GM13976 (cell line): Measurements from ENCODE around the gene ZNRF3.

ENCODE experiments used
- DNase-seq: peaks from one replicate; pipeline ENCODE4 v3.0.0; 2012; ENCODE audit warnings: low spot score
- CTCF ChIP-seq: IDR thresholded peaks from 2 replicates; pipeline ENCODE4 v1.5.1; 2012; ENCODE audit warnings: borderline replicate concordance, mild to moderate bottlenecking; ENCODE audit not compliant: insufficient read depth; ENCODE audit errors: extremely low read depth, missing control alignments, control extremely low read depth
- in situ Hi-C: fragments of 300-500 bp; cut with MboI; formaldehyde crosslinking; loops from one replicate; pipeline ENCODE4 v1.12.0; 2022; ENCODE audit warnings: low sequenced_read_pairs, mixed read lengths, inconsistent platforms; ENCODE audit not compliant: unreplicated experiment

ZNRF3 gene

GRCh38 chr22:28983788-28984441 lies 100.5 kb downstream of the ZNRF3 start:
- no peak for DNase-seq
- in situ Hi-C loops = no loop called here

GRCh38 chr22:28984482-28985158 lies 101.2 kb downstream of the ZNRF3 start:
- in situ Hi-C loops = no loop called here
- TF ChIP-seq CTCF = no peak
- no peak for DNase-seq

More at GRCh38 chr22:28983788-28984441, 100.5 kb downstream of the ZNRF3 start:
- no peak for TF ChIP-seq CTCF

GRCh38 chr22:28985581-28986290 lies 102.4 kb downstream of the ZNRF3 start:
- in situ Hi-C loops = no loop called here
- TF ChIP-seq CTCF = no peak
- DNase-seq = no peak

DNA sequence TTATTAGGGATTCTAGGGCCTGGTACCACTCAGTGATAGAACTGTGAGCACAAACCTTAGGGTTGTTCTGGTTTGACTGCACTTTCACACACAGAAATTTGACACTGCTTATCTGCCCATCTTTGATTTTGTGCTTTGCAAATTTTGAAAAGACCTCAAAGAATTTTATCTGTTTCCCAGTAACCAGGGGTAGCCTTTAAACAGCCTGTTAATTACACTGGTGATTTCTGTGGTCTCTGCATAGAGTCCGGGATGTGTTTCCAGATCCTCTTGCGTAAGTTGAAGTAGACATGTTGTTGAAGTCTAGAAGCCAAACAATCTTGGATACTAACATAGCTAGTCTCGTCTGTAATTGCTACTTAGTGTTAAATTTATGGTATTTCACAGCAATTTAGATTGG lies 103.0 kb downstream of the ZNRF3 start:
- TF ChIP-seq CTCF = no peak
- in situ Hi-C loops = no loop called here
- DNase-seq = no peak

DNA sequence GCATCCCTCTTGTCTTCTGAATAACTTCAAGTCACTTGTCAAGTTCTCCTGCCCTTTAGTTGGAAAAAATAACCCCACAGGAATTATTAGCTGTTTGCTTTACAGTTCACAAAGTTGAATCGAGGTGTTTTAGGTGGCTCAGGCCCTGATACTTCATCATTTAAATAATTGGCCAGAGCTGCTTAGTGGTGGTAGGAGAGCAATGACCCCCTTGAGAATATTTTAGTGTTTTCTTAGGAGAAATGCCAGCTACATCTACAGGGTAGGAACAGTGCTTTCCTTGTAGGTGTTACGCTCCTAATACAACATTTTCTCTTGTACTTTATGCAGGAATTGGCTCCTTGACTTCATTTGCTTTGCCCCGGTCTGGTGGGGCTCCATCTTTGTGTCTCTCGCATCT lies 105.1 kb downstream of the ZNRF3 start:
- DNase-seq = no peak
- in situ Hi-C loops = no loop called here
- no peak for TF ChIP-seq CTCF

- in situ Hi-C loops = no loop called here
- TF ChIP-seq CTCF = no peak
Observed at GRCh38 chr22:28989035-28989464, 105.7 kb downstream of the ZNRF3 start.

More at GRCh38 chr22:28989035-28989464, 105.7 kb downstream of the ZNRF3 start:
- no peak for DNase-seq
